Stimulated activated CD8-positive, alpha-beta memory T cell treated with anti-CD3 and anti-CD28 coated beads, Interleukin-4, amount 100 ng/mL, for 24 hours (primary cell): ENCODE data around the gene HRH4.

Source experiments
- DNase-seq: peaks from one replicate; pipeline ENCODE4 v3.0.0-alpha.2; 2020; ENCODE audit warnings: low read depth

The HRH4 gene

GRCh38 chr18:24506175-24506574 is 45.7 kb downstream of the HRH4 start:
- no peak for DNase-seq

- DNase-seq: no peak
Measured at GRCh38 chr18:24509435-24509834, 49.0 kb downstream of the HRH4 start.

- no peak for DNase-seq
Measured at GRCh38 chr18:24514439-24514838, 54.0 kb downstream of the HRH4 start.

DNA sequence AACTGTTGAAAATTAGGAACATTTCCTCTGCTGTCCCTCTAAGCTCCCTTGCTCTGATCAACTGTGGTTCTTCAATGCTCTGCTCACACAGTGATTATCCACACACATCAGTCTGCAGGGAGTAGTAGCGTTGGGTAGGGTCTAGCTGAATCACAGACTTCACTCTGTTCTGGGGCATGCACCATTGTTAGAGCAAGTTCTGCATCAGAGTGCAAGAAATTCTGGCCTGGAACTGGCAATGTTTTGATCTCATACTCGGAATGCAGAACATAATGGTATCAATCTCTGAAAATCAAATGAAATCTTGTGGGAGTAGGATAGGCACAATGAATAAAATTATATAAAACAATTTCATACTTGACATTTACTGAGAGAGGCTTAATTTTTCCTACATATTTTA is 55.3 kb downstream of the HRH4 start:
- no peak for DNase-seq

GRCh38 chr18:24516261-24516660 is 55.8 kb downstream of the HRH4 start:
- DNase-seq: no peak

GRCh38 chr18:24517554-24517953 is 57.1 kb downstream of the HRH4 start:
- DNase-seq: no peak

GRCh38 chr18:24518596-24518995 is 58.2 kb downstream of the HRH4 start:
- DNase-seq: no peak
